Neuron (in vitro differentiated cells): ENCODE measurements around the gene VPS37D.

Source experiments
- H2AFZ ChIP-seq: one replicate; pipeline ENCODE4 v1.6.1; 2013; ENCODE audit warnings: low read depth, mild to moderate bottlenecking, inconsistent platforms, low read length, moderate library complexity
- H3K27me3 ChIP-seq: one replicate; pipeline ENCODE4 v1.6.1; 2013; ENCODE audit warnings: low read length; ENCODE audit not compliant: insufficient read depth
- H3K36me3 ChIP-seq: one replicate; pipeline ENCODE4 v1.6.1; 2013; ENCODE audit warnings: low read length; ENCODE audit not compliant: insufficient read depth
- H3K4me1 ChIP-seq: one replicate; pipeline ENCODE4 v1.6.1; 2013; ENCODE audit warnings: low read length; ENCODE audit not compliant: insufficient read depth
- H3K4me3 ChIP-seq: 2 replicates; pipeline ENCODE4 v1.5.1; 2013; ENCODE audit warnings: mild to moderate bottlenecking, low read length, moderate library complexity
- H3K9me3 ChIP-seq: one replicate; pipeline ENCODE4 v1.6.1; 2013; ENCODE audit warnings: low read length

The VPS37D gene

DNA sequence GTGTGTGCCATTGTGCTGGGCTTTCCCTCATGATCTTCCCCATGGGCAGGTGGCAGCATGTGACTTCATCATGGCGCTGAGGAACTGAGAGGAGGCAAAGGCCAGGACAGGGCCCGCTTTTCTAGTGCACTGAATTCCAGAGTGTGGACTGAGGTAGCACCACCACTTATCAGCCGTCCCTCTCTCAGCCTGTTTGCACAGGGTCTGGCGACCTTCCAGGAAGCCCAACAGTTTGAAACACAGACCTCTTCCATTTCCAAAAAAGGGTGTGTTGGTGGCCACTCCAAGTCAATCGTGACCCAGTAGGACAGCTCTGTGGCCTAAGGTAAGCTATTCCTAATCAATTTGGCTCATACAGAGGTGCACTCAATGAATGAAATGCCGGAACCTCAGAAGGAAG lies 11.2 kb downstream of the VPS37D start:
- Histone ChIP-seq H3K27me3 (no peaks in the 10 kb centered on the region), H3K4me1 (peaks cover 24% of the 10 kb centered on the region), H3K4me3 (no peak overlapping the region), H2AFZ (no peak overlapping the region), H3K36me3 (peaks cover 16% of the 10 kb centered on the region), H3K9me3 (peaks cover 5% of the 10 kb centered on the region)

DNA sequence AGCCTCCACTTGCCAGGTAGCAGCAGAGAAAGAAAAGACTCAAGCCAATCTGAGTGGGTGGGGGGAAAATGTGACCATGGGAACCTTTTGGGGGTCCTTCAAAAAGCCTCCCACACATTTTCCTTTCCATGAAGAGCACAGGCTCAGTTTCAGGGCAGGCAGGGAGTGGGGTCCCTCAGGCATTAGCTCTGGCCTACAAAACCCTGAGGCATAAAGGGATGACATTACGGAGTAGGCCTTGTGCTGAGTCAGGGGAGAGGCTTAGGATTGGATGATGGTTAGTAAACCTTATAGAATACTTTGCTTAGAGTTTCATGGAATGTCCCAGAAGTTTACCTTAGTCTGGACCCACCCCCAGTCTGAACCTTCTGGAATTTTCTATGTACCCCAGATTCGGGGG lies 12.1 kb downstream of the VPS37D start:
- peaks cover 28% of the 10 kb centered on the region for H3K4me1 ChIP-seq
- no peak overlapping the region for H3K4me3 ChIP-seq
- H3K9me3 ChIP-seq: peaks cover 5% of the 10 kb centered on the region
- no peaks in the 10 kb centered on the region for H3K27me3 ChIP-seq
- peaks cover 16% of the 10 kb centered on the region for H3K36me3 ChIP-seq
- no peak overlapping the region for H2AFZ ChIP-seq

DNA sequence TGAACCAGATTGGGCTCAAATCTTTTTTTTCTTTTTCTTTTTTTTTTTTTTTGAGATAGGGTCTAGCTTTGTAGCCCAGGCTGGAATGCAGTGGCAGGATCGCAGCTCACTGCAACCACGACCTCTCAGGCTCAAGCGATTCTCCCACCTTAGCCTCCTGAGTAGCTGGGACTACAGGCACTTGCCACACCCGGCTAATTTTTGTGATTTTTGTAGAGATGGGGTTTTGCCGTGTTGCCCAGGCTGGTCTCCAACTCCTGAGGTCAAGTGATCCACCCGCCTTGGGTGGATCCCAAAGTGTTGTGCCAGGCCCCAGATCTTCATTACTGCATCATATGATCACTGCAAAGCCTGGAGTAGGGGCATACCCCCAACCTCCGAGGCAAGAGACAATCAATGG lies 12.9 kb downstream of the VPS37D start:
- H3K27me3 ChIP-seq: no peaks in the 10 kb centered on the region
- peaks cover 30% of the 10 kb centered on the region for H3K4me1 ChIP-seq
- peaks cover 5% of the 10 kb centered on the region for H3K9me3 ChIP-seq
- H3K36me3 ChIP-seq: peaks cover 16% of the 10 kb centered on the region
- H3K4me3 ChIP-seq: no peak overlapping the region
- no peak overlapping the region for H2AFZ ChIP-seq

DNA sequence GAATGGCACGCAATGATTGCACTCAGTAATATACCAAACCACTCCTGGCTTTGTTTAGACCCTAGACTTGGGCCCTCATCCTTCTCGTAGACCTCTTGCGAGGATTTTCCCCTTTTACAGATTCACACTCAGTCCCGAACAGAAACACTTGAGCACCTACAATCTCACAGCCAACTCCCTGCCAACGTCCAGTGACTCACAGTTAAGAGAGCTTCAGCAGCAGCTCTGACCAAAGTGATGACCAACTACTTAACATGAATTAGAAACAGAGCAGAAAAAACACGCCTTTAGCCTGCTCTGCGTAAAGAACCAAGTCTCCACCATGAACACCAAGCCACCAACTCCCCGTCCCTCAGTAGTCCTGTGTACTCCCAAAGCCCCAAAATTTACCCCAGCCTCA lies 13.4 kb downstream of the VPS37D start:
- H3K27me3 ChIP-seq: no peaks in the 10 kb centered on the region
- peaks cover 16% of the 10 kb centered on the region for H3K36me3 ChIP-seq
- H3K4me1 ChIP-seq: peaks cover 30% of the 10 kb centered on the region
- H3K9me3 ChIP-seq: peaks cover 5% of the 10 kb centered on the region
- H3K4me3 ChIP-seq: peak overlapping the region; percentile 77
- H2AFZ ChIP-seq: no peak overlapping the region

DNA sequence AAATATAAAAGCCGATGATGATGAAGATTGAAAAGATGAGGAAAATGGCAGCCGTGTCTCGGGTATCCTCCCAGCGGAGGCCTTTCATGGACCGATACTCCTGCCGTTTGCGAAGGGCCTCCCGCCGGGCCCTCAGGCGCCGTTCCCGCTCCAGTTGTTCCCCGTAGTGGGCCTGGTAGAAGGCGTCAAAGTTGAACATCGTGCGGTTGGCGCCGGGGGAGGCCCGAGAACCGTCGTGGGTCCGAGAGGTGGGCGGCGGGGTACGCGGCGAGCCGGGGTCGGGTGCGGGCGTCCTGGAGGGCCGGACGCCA lies 15.1 kb downstream of the VPS37D start:
- no peaks in the 10 kb centered on the region for H3K27me3 ChIP-seq
- H3K4me1 ChIP-seq: peaks cover 30% of the 10 kb centered on the region
- H3K36me3 ChIP-seq: peaks cover 30% of the 10 kb centered on the region
- H3K9me3 ChIP-seq: peaks cover 5% of the 10 kb centered on the region
- no peak overlapping the region for H2AFZ ChIP-seq
- H3K4me3 ChIP-seq: peak overlapping the region; percentile 77

DNA sequence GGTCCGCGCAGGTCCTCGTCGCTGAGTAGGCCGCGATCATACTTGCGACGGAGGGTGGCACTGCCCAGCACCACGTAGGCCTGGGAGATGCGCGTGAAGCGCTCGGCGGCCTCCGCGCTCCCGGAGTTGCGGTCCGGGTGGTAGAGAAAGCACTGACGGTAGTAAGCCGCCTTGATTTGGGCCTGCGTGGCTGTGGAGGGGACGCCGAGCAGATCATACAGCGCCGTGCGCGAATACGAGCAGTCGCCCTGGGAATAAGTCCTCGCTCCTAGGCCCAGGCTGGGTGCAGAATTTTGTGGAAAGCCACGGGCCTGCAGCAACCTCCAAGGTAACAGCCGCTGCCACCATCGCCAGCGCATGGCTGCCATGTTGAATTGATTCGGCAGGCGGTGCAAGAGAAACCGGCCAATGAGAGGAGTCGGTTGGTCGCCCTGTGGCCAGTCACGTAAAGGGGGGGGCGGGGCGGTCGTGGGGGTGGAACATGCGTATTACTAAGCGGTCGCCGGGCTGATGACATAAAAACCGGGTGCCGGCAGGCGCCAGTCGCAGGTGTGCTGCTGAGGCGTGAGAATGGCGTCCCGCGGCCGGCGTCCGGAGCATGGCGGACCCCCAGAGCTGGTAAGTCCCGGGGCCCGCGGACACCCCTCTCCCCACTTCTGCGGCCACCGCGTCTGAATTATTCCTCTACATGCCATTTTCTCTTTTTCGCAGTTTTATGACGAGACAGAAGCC lies 15.6 kb downstream of the VPS37D start, which contains the start of the genes BUD23 and DNAJC30:
Gene BUD23 (plus strand): TSS at position 542 of the 732 bp plus-strand sequence. CDS start 29 bp downstream, at position 571.
Gene DNAJC30 (minus strand): TSS at position 398 of the 732 bp plus-strand sequence. CDS start 30 bp downstream, at position 368.
- peaks cover 28% of the 10 kb centered on the region for H3K36me3 ChIP-seq
- peaks cover 30% of the 10 kb centered on the region for H3K4me1 ChIP-seq
- H2AFZ ChIP-seq: peak within 1 kb of the TSS; percentile 8
- no peaks in the 10 kb centered on the region for H3K27me3 ChIP-seq
- H3K9me3 ChIP-seq: peaks cover 3% of the 10 kb centered on the region
- peak within 1 kb of the TSS; percentile 77 for H3K4me3 ChIP-seq

DNA sequence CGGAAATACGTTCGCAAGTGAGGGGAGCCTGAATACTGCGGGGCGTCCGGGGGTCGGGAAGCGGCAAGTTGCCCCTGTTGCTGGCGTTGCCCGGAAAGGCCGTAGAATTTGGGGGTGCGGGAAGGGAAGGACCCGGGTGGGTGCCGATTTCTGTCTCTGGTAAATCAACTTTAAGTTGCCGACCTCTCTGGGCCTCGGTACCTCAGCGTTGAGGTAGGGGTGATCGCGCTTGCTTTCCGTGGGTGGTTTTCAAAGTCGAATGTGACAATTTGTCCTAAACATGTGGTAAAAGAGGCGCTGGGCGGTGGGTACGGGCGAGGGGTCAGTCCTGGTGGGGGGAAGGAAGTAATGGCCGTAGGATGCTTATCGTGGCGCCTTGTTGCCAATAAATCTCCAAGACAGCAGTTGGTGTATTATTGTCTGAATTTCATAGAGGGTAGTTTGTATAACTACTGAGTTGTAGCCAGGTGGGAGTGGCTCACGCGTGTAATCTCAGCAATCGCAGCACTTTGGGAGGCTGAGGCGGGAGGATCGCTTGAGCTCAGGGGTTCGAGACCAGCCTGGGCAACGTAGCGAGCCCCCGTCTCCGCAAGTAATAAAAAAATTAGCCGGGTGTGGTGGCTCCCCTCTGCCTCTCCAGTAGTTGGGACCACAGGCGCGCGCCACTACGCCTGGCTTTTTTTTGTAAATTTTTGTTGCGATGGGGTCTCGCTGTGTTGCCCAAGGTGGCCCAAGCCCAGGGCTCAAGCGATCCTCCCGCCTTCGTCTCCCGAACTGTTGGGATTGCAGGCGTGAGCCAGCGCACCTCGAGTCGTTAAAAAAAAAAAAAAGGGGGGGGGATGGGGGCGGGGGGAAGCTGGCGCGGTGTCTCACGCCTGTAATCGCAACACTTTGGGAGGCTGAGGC lies 16.4 kb downstream of the VPS37D start:
- Histone ChIP-seq H2AFZ (peak overlapping the region; percentile 8), H3K4me1 (peaks cover 30% of the 10 kb centered on the region), H3K27me3 (no peaks in the 10 kb centered on the region), H3K36me3 (peaks cover 29% of the 10 kb centered on the region), H3K9me3 (no peaks in the 10 kb centered on the region), H3K4me3 (peak overlapping the region; percentile 77)

DNA sequence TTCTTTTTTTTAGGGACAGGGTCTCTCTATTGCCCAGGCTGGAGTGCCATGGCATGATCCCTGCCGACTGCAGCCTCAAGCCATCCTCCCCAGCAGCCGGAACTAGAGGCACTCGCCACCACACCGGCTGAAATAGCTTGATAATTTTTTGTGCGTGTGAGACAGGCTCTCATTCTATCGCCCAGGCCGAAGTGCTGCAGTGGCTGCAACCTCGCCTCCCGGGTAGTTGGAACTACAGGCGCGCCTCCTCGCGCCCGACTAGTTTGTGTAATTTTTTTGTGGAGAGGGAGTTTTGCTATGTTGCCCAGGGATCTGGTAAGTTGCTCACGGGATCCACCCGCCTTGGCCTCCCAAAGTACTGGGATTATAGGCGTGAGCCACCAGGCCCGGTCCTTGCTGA lies 17.7 kb downstream of the VPS37D start:
- Histone ChIP-seq H3K4me1 (peaks cover 29% of the 10 kb centered on the region), H3K36me3 (peaks cover 35% of the 10 kb centered on the region), H3K4me3 (no peak overlapping the region)

DNA sequence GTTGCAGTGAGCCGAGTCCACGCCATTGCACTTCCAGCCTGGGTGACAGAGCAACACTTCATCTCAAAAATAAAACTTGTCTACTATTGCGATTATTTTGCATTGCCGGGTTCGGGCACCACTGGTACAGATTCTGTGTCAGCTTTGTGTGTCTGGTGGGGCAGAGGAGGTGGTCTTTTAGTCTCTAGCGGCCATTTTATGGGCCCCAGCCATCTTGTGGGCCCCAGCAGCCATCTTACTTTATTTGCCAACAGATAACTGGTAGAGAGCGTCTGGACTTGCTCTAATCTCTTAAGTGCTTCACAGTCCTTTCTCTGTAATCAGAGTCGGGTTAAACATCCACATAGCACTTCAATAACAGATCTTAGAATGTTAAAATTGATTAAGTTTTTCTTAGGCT lies 20.7 kb downstream of the VPS37D start:
- Histone ChIP-seq H3K9me3 (no peaks in the 10 kb centered on the region), H3K4me1 (peaks cover 6% of the 10 kb centered on the region), H3K27me3 (no peaks in the 10 kb centered on the region), H3K4me3 (no peak overlapping the region), H3K36me3 (peaks cover 60% of the 10 kb centered on the region), H2AFZ (no peak overlapping the region)

More for the DNA sequence above, 17.7 kb downstream of the VPS37D start:
- Histone ChIP-seq H3K9me3 (no peaks in the 10 kb centered on the region), H3K27me3 (no peaks in the 10 kb centered on the region), H2AFZ (no peak overlapping the region)

DNA sequence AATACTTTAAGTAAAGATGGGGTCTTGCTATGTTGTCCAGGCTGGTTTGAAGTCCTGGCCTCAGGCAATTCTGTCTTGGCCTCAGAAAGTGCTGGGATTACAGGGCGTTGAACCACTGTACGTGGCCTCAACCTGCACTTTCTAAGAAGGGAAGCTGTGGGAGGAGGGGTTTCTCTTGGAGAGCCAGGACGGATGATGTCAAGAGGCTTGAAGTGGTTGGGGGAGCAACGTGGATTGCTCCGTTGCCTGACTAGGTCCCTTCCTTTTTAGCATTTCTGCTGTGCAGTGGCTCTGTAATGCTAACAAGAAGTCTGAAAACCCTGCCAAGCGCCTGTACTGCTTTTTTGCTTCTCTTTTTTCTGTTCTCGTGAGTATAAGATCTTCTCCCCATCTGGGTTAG lies 23.0 kb downstream of the VPS37D start:
- Histone ChIP-seq H3K27me3 (no peaks in the 10 kb centered on the region), H3K36me3 (peaks cover 79% of the 10 kb centered on the region), H3K4me1 (no peaks in the 10 kb centered on the region), H3K9me3 (no peaks in the 10 kb centered on the region), H2AFZ (no peak overlapping the region), H3K4me3 (no peak overlapping the region)

DNA sequence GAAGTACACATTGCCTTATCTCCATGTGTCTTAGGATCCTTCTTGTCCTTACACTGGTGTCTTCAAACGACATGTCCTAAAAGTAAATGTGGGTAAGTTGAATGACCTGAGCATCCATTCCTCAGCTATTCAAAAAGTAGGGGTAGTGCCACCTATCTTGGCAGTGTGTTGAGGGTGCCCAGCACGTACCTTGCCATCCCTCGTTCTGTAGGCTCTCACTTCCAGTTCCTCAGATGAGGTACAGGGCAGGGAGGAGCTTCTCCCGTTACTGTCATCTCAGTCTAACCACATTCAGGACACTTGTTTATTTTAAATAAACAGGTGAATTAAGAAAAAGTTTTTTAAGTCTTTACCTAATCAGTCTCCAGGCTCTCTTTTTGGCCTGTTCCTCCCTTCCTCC lies 28.7 kb downstream of the VPS37D start:
- Histone ChIP-seq H3K4me1 (no peaks in the 10 kb centered on the region), H3K4me3 (no peak overlapping the region), H3K9me3 (no peaks in the 10 kb centered on the region), H3K36me3 (peaks cover 81% of the 10 kb centered on the region), H2AFZ (no peak overlapping the region), H3K27me3 (no peaks in the 10 kb centered on the region)

DNA sequence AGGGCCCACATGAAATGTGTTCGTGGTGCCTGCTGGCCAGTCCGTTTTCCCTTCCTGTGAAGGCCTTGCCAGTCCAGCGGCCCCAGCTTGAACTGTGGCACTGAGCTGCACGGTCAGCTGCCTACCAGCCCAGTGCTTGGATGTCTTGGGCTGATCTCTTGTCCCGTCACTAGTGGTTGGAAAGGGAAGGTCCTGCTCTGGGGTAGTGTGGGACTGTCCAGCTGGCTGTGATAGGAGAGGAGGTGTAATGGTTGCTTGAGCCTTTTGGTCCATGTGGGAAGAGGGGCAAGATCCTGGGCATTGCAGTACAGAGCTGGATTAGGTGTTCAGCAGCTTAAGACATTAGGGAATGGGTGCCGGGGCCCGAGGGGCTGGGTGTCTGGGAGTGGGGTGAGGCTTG lies 30.8 kb downstream of the VPS37D start:
- no peaks in the 10 kb centered on the region for H3K4me1 ChIP-seq
- H2AFZ ChIP-seq: no peak overlapping the region
- H3K9me3 ChIP-seq: no peaks in the 10 kb centered on the region
- no peaks in the 10 kb centered on the region for H3K27me3 ChIP-seq
- H3K4me3 ChIP-seq: no peak overlapping the region
- peaks cover 69% of the 10 kb centered on the region for H3K36me3 ChIP-seq

DNA sequence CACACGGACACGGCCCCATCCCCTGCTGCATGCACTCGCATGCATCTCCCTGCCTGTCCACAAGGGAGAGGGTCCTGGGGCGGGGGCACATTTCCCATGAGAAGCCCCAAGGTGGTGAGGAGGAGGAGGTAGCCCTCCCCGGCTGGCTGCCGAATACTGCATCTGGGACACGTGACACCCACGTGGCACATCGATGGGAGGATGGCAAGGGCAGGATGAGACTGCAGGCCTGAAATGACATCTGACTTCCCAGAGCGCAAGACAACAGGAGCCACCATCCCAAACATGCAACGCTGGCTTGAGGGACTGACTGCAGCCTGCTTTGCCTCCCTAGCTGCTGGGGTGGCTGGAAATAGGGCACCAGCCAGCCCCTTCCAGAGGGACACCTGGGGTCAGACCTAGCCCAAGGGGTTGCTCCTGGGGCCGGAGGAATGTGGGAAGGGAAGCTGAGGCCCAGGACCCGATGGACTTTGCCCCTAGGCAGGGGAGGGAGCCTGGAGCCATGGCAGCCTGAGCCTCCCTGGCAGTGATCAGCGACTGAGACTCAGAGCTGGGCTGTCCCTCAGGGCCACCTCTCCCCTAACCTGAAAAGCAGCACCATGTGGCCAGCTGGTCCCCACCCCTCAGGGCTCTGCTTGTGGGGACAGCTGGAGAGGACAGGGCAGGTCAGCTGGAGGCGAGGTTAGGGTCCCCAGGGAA lies 31.9 kb downstream of the VPS37D start:
- H3K36me3 ChIP-seq: peaks cover 58% of the 10 kb centered on the region
- H2AFZ ChIP-seq: no peak overlapping the region
- no peak overlapping the region for H3K4me3 ChIP-seq
- H3K9me3 ChIP-seq: no peaks in the 10 kb centered on the region
- no peaks in the 10 kb centered on the region for H3K27me3 ChIP-seq
- no peaks in the 10 kb centered on the region for H3K4me1 ChIP-seq
